Activated CD4-positive, alpha-beta T cell treated with anti-CD3 and anti-CD28 coated beads, Interleukin-2, amount 50 U/mL, for 24 hours (primary cell): Measurements from ENCODE around the gene SGCE.

Source experiments
- DNase-seq, 2 donors: peaks; one replicate each; pipeline ENCODE4 v3.0.0-alpha.2; 2020; ENCODE audit warnings: low read depth in 1 of 2, low spot score in 1 of 2

SGCE gene

DNA sequence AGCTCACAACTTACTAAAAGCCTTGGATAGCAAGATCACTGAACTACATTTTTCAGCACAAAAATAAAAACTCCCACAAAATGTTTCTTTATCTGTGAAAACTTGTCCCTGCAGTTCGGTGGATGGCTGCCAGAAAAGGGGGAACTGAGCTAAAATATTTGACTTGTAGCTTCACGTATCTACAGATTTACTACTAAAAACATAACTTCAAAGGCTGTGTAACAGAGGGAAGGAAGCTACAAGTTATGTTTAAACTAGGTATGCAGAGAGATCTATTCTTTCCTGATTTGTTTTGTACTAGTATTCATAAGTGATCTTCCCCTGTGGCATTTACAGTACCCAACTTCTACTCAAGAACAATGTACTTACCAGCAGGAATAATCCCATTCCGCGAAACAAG, 25.1 kb downstream of the SGCE start:
- no peak for DNase-seq

DNA sequence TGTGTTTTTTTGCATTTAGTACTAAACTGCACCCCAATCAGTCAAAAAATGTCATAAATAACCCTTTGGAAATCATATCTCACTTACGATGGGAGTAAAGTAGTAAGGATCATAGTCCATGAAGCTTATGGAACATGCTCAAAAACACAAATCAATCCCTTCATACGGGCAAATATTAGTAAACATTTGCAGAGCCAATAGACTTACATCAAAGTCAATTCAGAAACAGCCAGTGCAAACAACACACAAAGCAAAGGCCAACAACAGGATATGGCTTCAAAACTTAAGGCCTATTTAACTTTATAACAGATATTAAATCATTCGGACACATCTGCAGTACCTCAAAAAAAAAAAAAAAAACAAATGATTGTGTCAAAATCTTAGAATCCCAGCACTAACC, 32.1 kb downstream of the SGCE start:
- DNase-seq = no peak

DNA sequence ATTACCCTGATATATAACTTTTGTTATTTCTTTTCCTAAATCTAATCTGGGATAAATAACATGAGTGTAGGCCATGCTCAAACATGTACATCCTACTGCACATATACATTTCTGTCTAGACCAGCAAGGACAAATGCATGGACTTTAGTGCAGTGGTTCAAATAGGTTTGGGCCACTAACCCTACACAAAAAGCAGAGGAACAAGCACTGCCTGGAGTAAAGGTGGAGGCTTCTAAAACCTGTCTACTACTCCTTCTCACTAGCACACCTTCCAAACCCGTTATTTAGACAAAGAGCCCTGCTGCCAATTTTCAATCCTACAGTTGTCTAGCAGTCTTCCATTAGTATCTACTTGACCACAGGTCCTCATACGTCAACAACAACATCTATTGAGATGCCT, 34.8 kb downstream of the SGCE start:
- DNase-seq = no peak

DNA sequence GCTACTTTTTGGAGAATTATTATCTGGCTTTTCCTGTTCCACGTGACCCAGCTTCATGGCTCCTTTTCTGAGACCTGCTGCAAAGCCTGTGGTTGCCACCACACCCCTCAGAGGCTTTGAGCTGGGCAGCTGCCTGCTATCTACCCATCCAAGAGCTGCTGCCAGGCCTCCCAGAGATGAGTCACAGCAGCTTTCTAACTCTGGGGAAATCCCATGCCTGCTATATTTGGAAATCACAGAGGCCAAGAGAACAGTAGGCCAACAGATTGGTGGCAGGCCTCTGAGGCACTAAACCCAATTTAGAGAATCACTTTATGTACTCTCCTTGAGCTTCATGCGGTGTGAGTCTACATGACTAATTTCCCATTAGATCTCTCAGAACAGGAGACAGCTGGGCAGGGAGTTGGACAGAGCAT, 35.2 kb downstream of the SGCE start:
- peak in 1 of 2 donors; percentile 42 for DNase-seq

DNA sequence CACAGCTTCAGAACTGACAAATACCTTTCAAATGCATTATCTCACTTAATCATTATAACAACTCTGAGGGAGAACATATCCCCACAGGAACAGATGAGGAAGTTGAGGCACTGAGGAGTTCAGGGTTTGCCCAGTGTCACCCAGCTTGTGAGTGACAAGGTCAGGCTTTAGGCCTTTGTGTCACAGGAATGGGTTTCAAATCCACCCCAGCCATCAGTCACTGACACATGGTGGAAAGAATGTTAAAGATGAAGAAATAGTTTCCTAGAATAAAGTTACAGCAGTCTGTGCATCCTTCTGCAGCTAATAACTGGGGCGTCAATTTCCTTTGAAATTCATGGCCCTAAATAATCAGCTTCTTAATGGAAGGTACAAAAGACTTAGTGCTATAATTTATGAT, 37.8 kb downstream of the SGCE start:
- no peak for DNase-seq

DNA sequence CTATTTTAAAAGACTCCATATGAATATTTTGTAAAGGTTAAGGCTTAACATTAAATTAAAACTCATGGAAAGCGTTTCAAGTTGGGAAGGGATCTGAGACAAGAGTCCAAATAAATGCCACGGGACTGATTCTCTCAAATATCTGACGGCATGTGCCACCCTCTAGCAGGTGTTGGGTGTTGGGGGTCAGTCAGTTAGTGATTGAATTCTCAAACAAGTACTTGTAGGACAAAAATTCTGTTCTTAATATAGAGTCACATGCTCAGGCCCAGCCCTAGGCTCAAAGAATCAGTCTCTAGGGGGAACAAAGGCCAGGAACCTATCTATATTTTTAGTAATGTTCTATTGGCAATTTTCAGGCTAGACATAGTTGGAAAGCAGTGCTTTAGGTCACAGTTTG, 39.1 kb downstream of the SGCE start:
- DNase-seq = no peak

DNA sequence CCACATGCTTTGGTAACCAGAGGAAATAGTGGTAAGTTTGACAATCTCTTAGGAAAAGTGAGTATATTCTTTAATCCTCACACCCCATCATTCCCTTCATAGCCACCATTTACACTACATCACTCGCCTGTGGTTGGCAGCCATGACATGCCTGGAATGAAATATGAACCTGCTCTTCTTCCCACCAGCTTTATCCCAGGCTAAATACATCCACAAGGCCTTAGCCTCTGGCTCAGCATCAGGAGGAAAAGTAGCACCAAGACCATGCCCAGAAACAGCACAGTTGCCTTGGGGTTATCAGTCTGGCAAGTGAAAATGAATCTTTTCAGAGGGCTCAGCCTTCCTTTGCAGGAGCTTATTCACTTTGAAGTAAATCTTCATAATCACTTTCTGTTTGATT, 40.3 kb downstream of the SGCE start:
- no peak for DNase-seq

DNA sequence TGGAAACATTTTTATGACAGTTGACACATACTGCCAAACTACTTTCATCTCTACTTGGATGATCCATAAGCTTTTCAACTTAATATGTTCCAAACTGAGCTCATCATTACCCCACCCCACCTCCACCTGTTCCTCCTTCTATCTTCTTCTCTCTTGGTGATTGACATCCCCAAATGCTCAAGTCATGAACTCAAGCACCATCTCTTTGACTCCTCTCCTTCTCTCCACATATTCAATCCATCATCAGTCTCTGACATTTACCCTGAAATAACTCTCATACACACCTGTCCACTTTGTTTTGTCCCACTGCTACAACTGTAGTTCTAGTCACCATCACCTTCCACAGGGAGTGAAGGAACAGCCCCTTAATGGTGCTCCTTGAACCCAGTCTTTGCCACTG, 43.3 kb downstream of the SGCE start:
- DNase-seq = no peak

DNA sequence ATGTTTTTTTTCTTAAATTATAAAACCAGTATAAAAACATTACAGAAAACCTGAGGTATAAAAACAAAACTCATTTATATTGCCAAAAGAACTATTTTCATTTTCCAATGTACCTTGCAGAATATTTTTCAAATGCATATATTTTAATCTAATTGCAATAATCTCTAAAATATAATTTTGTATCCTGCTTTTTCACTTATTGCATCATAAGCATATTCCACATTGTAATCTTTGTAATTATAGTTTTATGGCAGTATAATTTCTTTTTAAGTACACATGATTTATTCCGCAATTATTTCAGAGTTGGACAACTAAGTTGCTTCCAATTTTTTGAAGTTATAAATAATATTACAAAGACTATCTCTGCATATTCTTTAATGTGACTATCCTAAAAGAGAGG, 43.7 kb downstream of the SGCE start:
- DNase-seq = no peak

DNA sequence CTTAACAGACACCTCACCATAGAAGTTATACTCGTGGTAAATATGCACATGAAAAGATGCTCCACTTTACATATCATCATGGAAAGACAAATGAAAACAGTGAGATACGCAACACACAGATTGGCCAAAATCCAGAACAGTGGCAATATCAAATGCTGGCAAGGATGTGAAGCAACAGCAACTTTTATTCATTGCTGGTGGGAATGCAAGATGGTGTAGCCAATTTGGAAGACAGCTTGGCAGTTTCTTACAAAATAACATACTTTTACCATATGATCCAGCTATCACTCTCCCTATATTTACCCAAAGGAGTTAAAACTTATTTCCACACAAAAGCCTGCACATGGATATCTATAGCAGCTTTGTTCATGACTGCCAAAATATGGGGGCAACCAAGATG, 46.4 kb downstream of the SGCE start:
- DNase-seq = no peak

DNA sequence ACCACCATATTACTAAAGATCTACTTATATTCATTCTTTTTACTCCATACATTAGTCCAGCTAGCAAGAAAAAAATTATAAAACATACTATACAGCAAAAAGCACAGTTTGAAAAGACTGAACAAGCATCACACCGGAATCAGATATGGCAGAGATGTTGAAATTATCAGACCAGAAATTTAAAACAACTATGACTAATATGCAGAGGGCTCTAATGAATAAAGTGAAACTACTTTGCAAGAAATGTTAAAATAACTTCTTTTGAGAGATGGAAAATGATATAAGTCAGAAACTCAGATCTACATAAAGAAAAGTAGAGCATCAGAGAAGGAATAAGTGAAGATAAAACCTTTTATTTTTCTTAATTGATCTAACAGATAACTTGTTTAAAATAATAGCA, 50.9 kb downstream of the SGCE start:
- DNase-seq = no peak

DNA sequence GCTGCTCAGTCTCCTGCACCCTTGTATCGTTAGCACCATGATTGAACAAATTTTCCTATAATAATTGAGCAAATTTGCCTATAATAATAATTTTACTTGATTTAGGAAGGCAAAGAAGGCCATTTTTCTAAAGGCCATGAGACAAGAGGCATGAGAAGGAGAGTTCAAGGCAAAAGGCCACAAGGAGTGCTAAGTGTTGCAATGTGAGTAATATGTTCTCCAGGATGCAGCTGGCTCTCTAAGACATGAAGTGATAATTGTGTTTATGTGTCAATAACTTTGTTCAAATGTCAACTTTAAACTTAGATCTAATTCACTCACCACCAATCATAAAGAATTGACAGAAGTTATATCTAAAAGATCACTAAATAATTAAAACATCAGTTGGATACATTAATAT, 53.8 kb downstream of the SGCE start:
- DNase-seq = no peak

DNA sequence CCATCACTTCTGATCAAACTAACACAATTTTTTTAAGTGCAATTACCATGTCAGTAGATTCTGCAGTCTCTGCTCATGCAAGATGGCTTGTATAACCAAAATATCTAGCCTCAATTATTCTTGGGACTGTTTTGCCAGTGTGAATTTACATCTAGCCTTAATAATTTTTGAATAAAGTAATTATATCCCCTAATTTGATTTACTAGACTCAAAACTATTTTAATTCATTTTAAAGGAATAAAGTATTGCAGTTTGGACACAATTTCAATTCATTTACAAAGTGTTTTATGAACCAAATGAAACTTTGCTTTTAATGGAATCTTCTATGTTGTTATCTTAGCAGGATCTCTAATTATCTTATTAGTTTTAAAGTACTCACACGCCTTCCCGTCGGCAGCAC, 55.7 kb downstream of the SGCE start:
- no peak for DNase-seq

DNA sequence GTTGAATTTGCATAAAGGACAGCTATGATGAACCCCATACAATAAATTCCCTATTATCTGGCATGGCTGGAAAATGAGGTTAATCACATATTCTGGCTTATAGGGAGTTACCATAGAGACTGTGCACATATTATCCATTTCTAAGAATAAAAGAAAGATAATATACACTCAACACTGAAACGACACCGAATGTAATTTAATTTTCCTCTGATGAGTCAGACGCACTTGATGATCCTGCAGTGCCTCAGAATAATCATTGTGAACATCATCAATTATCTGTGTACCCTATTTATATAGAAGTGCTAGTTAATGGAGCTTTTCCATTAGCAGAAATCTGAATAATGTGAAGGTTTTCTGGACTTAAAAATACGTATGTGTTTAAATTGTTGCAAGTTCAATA, 60.2 kb downstream of the SGCE start:
- no peak for DNase-seq

DNA sequence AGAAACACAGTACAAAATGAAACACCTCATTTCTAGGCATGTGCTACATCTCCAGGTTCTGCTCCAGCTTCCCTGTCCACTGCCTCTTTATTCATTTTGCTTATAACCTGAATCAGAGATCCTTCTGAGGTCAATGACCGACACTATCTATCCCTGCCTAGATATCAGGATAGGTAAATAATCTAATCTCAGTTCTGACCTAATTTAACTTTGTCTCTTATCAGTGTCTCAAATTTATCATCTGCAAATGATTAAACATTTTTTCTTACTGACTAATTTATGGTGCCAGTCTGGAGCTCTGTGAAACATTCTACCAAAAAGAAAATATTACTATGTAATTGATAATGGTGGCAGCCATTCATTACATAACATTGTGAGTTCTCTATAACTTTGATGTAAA, 61.1 kb downstream of the SGCE start:
- no peak for DNase-seq

DNA sequence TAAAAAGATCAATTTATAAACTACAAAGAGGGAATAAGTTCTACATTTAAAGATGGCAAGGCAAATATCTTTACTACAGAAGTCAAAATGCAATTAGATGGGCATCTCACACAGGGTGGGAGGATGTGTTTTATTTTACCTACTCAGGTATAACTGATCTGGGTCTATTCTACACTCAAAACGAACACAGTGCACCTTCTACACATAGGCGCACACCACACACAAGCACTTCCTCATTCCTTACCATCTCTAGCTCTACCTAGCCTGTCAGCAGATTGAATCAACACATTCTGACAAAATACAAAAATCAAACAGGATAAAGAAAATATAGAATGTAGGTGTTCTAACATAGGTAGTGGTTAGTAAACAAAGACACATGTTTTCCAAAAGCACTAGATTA, 64.8 kb downstream of the SGCE start:
- DNase-seq = no peak

DNA sequence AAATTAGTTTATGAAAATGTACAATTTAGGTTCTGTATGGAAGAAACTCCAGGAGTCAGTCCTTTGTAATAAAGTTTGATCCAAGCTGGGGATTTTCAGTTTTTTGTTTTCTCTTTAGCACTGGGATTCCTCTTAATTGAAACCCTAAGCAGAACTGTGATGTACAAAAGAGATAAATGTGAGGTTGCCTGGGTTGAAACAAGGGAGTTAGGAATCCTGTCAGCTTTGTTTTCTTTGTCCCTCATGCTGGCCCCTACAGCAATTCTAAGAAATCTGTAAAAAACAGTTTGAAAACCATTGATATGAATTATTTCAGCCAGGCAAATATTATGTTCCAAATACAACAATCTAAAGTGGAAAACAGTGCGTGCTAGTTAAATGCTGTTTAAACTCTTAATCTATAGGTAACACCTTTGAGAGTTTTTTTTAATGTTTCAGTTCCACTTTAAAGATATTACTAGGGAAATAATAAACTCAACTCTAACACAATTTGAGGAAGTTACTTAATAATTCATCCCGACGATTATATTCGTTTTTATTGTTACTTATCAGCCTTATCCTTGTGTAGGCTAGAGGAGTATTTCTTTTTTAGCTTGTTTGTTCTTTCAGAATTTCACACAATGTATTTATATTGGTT, 65.3 kb downstream of the SGCE start:
- no peak for DNase-seq

DNA sequence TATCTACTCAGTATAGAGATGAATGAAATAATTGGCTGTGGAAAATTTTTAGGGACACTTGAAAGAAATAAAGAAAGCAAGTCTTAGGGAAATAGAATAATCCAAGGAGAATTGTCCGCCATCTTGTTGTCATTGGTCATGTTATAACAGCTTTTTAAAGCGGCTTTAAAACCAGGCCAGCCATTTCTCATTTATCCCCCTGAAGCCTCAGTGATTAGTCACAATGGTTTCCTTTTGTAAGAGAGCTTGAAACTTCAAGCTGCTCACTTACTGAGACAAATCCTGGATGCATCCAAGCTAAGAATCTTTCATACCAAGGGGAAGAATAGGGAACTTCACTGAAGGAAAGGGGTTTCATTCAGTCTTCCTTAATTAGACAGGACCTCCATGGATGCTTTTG, 67.9 kb downstream of the SGCE start:
- DNase-seq = no peak

DNA sequence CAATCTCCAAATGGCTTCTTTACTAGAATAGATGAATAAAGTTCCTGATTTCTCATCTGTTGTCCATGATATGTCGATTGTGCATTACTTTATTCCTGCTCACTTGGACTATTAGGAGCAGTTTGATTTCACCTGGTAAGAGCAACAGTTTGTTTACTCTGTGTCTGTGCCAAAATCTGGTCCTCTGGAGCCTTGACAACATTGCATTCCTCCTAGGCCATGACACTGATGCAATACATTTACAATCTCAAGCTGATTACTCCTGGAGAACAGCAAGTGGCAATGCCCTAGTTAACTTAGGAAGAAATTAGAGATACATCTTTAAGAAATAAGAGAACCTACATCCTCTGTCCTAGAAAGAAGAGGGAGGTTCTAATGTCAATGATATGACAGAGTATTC, 71.8 kb downstream of the SGCE start:
- no peak for DNase-seq

DNA sequence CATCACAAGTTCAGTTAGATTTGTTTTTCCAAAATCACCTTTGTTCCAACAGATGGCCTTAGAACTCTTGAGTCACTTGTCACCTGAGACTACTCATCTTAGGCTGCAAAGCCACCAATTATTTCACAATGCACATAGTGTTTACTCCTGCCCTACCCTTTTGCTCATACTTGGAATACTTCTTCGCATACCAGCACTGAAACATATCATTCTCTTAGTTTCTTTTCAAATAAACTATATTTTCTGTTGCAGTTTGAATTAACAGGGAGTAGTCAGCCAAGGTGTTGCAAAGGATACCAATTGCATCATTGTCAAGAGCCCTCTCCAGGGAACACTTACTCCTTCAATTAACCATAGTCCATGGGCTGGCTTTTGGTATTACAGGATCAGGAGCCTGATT, 75.3 kb downstream of the SGCE start:
- DNase-seq = no peak

DNA sequence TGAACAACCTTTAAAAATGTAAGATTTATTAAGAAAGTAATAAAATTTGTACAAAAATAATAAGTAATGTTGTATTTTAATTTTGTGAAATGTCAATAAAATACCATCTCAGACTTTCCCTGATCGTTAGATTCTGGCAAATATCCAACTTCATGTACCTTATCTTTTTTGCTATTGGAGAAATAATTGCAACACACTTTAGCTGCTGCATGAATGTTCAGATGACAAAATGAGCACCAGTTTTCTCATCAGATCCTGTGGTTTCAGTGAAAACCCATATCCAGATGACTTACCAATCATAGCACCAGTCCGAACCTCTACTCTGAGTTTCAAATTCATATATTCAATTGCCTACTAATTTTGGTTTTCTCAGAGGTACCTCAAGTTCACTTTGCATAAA, 76.5 kb downstream of the SGCE start:
- DNase-seq = no peak

DNA sequence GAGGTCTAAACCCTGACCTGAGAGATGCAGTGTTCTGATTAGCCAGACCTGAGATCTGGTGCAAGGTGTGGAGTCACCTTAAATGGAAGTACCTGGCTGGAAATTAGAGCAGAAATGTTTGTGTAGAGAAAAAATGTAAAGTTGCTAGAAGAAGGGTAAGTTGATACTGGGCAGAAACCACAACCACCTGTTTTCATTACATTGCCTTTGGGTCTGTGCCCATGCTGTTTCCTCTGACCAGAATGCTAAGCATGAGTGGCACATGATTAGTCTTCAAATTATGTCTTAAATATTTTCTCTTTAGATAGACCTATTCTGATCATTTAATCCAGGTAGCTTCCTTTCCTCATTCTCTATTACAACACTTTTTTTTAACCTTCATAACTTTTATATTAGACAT, 77.3 kb downstream of the SGCE start:
- no peak for DNase-seq

DNA sequence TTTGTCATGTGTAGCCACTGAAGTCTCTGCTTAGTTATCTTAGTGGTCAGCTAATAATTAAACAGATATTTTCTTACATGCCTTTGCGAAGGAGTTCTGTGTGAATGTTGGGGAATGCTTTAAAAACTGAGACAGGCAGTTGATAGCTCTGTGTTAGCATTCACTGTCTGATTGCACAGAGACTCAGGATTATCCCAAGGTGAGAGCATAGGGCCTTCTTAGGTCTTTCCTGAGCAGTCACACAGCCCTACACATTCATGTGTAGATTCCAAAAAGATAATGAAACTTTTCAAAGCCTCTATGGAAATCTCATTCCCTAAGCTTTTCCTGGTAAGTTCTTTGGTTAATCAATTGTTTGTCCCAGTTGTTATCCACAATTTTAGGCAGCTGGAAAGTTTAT, 78.6 kb downstream of the SGCE start:
- DNase-seq = no peak

DNA sequence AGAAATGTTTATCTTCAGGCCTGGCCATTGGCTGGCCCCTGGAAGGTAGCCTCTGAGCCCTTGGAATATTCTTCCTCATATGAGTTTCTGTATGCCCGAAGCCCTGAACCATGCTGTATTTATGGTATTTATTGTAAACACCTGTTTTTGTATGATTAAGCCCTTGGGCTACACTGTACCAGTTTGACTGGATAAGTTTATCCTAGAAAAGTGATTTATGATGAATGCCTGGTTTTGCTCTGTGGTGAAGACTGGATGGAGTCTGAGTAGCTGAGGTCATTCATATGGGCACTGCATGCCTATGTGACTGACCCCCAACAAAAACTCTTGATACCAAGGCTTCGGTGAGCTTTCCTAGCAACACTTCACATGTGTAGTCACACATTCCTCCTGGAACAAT, 79.6 kb downstream of the SGCE start:
- DNase-seq = no peak
